H9 (cell line): ENCODE results near the gene AGO1. TPM values are rescaled to one million over a fixed set of nuclear protein-coding genes. Genes with fewer than 3 reads are reported as not detected.

Experiments
- DNase-seq: peaks from one replicate; pipeline ENCODE4 v3.0.0-alpha.2; 2017
- H2AFZ ChIP-seq: one replicate; pipeline ENCODE4 v1.6.1; 2013; ENCODE audit warnings: mild to moderate bottlenecking, low read length, control low read depth, moderate library complexity
- H2AK5ac ChIP-seq: 2 replicates; pipeline ENCODE4 v1.6.1; 2013; ENCODE audit warnings: low read length, control low read depth, mixed read lengths; ENCODE audit not compliant: insufficient read length
- H2BK120ac ChIP-seq: one replicate; pipeline ENCODE4 v1.6.1; 2013; ENCODE audit warnings: low read depth, mild to moderate bottlenecking, low read length, control low read depth, inconsistent platforms; ENCODE audit not compliant: poor library complexity, severe bottlenecking
- H2BK12ac ChIP-seq: 2 replicates; pipeline ENCODE4 v1.6.1; 2013; ENCODE audit warnings: low read length, control low read depth, mixed read lengths, low read depth; ENCODE audit not compliant: insufficient read length
- H2BK15ac ChIP-seq: 2 replicates; pipeline ENCODE4 v1.6.1; 2013; ENCODE audit warnings: low read depth, low read length, control low read depth
- H2BK20ac ChIP-seq: one replicate; pipeline ENCODE4 v1.6.1; 2013; ENCODE audit warnings: low read depth, mild to moderate bottlenecking, low read length, control low read depth, inconsistent platforms; ENCODE audit not compliant: poor library complexity, severe bottlenecking
- H2BK5ac ChIP-seq: 2 replicates; pipeline ENCODE4 v1.6.1; 2013; ENCODE audit warnings: low read length, control low read depth, mixed read lengths; ENCODE audit not compliant: insufficient read length
- H3K14ac ChIP-seq: 2 replicates; pipeline ENCODE4 v1.6.1; 2013; ENCODE audit warnings: low read length, control low read depth; ENCODE audit not compliant: insufficient read depth
- H3K18ac ChIP-seq: 2 replicates; pipeline ENCODE4 v1.6.1; 2013; ENCODE audit warnings: low read depth, mild to moderate bottlenecking, mixed read lengths, low read length, control low read depth; ENCODE audit not compliant: insufficient read length
- H3K23ac ChIP-seq: 2 replicates; pipeline ENCODE4 v1.6.1; 2013; ENCODE audit warnings: low read length, control low read depth, mixed read lengths, low read depth; ENCODE audit not compliant: insufficient read length
- H3K23me2 ChIP-seq: 2 replicates; pipeline ENCODE4 v1.6.1; 2013; ENCODE audit warnings: low read depth, mild to moderate bottlenecking, mixed read lengths, low read length, control low read depth; ENCODE audit not compliant: insufficient read length, poor library complexity, severe bottlenecking
- H3K27ac ChIP-seq: 2 replicates; pipeline ENCODE4 v1.5.1; 2013; ENCODE audit warnings: low read length, control low read depth, mixed read lengths, low read depth; ENCODE audit not compliant: insufficient read length
- H3K27me3 ChIP-seq: 2 replicates; pipeline ENCODE4 v1.6.1; 2013; ENCODE audit warnings: low read length, control low read depth, inconsistent platforms; ENCODE audit not compliant: insufficient read depth
- H3K4ac ChIP-seq: 2 replicates; pipeline ENCODE4 v1.6.1; 2013; ENCODE audit warnings: low read depth, mild to moderate bottlenecking, control low read depth, inconsistent platforms, low read length, moderate library complexity
- H3K4me1 ChIP-seq: 2 replicates; pipeline ENCODE4 v1.6.1; 2013; ENCODE audit warnings: low read length, control low read depth, inconsistent platforms; ENCODE audit not compliant: insufficient read depth
- H3K4me2 ChIP-seq: 2 replicates; pipeline ENCODE4 v1.6.1; 2013; ENCODE audit warnings: low read length, control low read depth, mixed read lengths; ENCODE audit not compliant: insufficient read length, insufficient read depth
- H3K56ac ChIP-seq: 2 replicates; pipeline ENCODE4 v1.6.1; 2013; ENCODE audit warnings: low read depth, mild to moderate bottlenecking, mixed read lengths, low read length, control low read depth; ENCODE audit not compliant: insufficient read length
- H3K79me1 ChIP-seq: 2 replicates; pipeline ENCODE4 v1.6.1; 2013; ENCODE audit warnings: low read depth, mild to moderate bottlenecking, moderate library complexity, low read length, control low read depth, inconsistent platforms; ENCODE audit not compliant: insufficient read depth, poor library complexity, severe bottlenecking
- H3K79me2 ChIP-seq: 2 replicates; pipeline ENCODE4 v1.6.1; 2013; ENCODE audit warnings: low read length, control low read depth, inconsistent platforms; ENCODE audit not compliant: insufficient read depth
- H3K9ac ChIP-seq: 2 replicates; pipeline ENCODE4 v1.6.1; 2013; ENCODE audit warnings: low read length, control low read depth, mixed read lengths; ENCODE audit not compliant: insufficient read length; ENCODE audit errors: extremely low read depth
- H3K9me3 ChIP-seq: one replicate; pipeline ENCODE4 v1.6.1; 2013; ENCODE audit warnings: low read depth, low read length, inconsistent platforms; ENCODE audit not compliant: control insufficient read depth
- H3T11ph ChIP-seq: one replicate; pipeline ENCODE4 v1.6.1; 2013; ENCODE audit warnings: mild to moderate bottlenecking, low read length, control low read depth, inconsistent platforms
- H4K20me1 ChIP-seq: one replicate; pipeline ENCODE4 v1.6.1; 2013; ENCODE audit not compliant: control insufficient read depth, insufficient read length, insufficient read depth
- H4K5ac ChIP-seq: 2 replicates; pipeline ENCODE4 v1.6.1; 2013; ENCODE audit warnings: low read depth, mild to moderate bottlenecking, mixed read lengths, low read length, control low read depth; ENCODE audit not compliant: insufficient read length
- H4K8ac ChIP-seq: replicated peaks from 2 replicates; pipeline ENCODE4 v1.6.1; 2013; ENCODE audit warnings: low read length, control low read depth, mixed read lengths, low read depth; ENCODE audit not compliant: insufficient read length
- H4K91ac ChIP-seq: 2 replicates; pipeline ENCODE4 v1.6.1; 2013; ENCODE audit warnings: low read depth, mild to moderate bottlenecking, moderate library complexity, mixed read lengths, low read length, control low read depth; ENCODE audit not compliant: insufficient read length
- H3K27ac Mint-ChIP-seq, 3 experiments: 2 replicates in 2 of 3; 3 replicates in 1 of 3; pipeline ENCODE4 v1.8.0; 2020 to 2021; ENCODE audit warnings: mixed read lengths in 3 of 3, mild to moderate bottlenecking in 1 of 3, moderate library complexity in 1 of 3
- H3K27me3 Mint-ChIP-seq: 2 replicates; pipeline ENCODE4 v1.8.0; 2021; ENCODE audit warnings: low read depth, mild to moderate bottlenecking, moderate library complexity, mixed read lengths
- H3K36me3 Mint-ChIP-seq, 3 experiments: 2 replicates in 2 of 3; 3 replicates in 1 of 3; pipeline ENCODE4 v1.8.0; 2020 to 2021; ENCODE audit warnings: low read depth in 3 of 3, mixed read lengths in 3 of 3; ENCODE audit not compliant: insufficient read depth in 1 of 3
- H3K4me1 Mint-ChIP-seq, 2 experiments: 2 replicates each; pipeline ENCODE4 v1.8.0; 2020; ENCODE audit warnings: mixed read lengths in 2 of 2
- H3K4me3 Mint-ChIP-seq, 2 experiments: 2 replicates in 1 of 2; 3 replicates in 1 of 2; pipeline ENCODE4 v1.8.0; 2020 to 2021; ENCODE audit warnings: mild to moderate bottlenecking in 2 of 2, mixed read lengths in 2 of 2, moderate library complexity in 1 of 2
- H3K9me3 Mint-ChIP-seq, 2 experiments: 2 replicates in 1 of 2; 3 replicates in 1 of 2; pipeline ENCODE4 v1.8.0; 2020; ENCODE audit warnings: mild to moderate bottlenecking in 2 of 2, mixed read lengths in 2 of 2, moderate library complexity in 1 of 2
- CTCF ChIP-seq: fragments of 200-600 bp; sonication (generic); conservative IDR thresholded peaks from 3 replicates; pipeline ENCODE4 v1.8.0; 2021; ENCODE audit warnings: antibody characterized with exemption, mild to moderate bottlenecking
- WGBS: extraction: QIAGEN DNeasy Blood & Tissue Kit; methylation state at CpG from one replicate; pipeline ENCODE4 v1.1.7; 2013; ENCODE audit warnings: missing lambda C conversion rate, low lambda C conversion rate, mixed read lengths; ENCODE audit not compliant: insufficient read length; ENCODE audit errors: extremely low coverage; 5-methylcytosine and 5-hydroxymethylcytosine counted together
- total RNA-seq: library from RNA; stranded (reverse); gene quantifications from 2 replicates; pipeline ENCODE4 v1.2.1, GENCODE V29; 2021

AGO1 gene
- total RNA-seq, 1 experiment from 2014 or later: 74.2 TPM

DNA sequence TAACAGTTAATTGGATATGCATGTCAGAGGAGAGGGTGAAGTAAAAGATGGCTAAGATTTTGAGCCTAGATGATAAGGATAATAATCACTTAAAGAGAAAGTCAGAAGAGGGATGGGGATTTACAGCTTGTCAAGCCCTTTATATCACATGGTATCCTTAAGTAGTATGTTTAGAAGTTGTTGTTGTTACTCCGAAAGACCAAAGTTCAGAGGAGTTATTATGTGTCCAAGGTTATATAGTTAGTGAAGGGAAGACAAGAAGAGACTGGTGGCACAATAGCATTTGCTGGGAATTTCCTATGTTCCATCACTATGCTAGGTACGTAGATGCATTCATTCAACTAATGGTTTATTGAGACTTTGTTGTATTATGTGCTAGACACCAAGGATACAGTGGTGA is 30.8 kb upstream of the AGO1 start:
- Histone ChIP-seq H4K5ac (no peak overlapping the region), H3K9me3 (no peaks in the 10 kb centered on the region), H3K27ac (no peak overlapping the region), H2AFZ (no peak overlapping the region), H3K56ac (no peak overlapping the region), H3K23ac (no peak overlapping the region), H3K9ac (no peak overlapping the region), H3K4me2 (no peak overlapping the region), H2BK5ac (no peak overlapping the region), H3K79me1 (no peaks in the 10 kb centered on the region), H3K79me2 (no peaks in the 10 kb centered on the region), H2AK5ac (no peak overlapping the region), H4K8ac (no peak overlapping the region), H3K23me2 (no peaks in the 10 kb centered on the region), H3K14ac (no peak overlapping the region), H3K4me1 (no peaks in the 10 kb centered on the region; the same call in 1 of the 2 replicates), H4K91ac (no peak overlapping the region), H3K27me3 (no peaks in the 10 kb centered on the region), H2BK12ac (no peak overlapping the region), H4K20me1 (no peaks in the 10 kb centered on the region), H3K4ac (no peak overlapping the region), H2BK120ac (no peak overlapping the region), H2BK20ac (no peak overlapping the region), H2BK15ac (no peak overlapping the region), H3K18ac (no peak overlapping the region), H3T11ph (no peak overlapping the region)
- H3K36me3 Mint-ChIP-seq: peaks cover 3 to 44% (median 31%) of the 10 kb centered on the region in 3 experiments; a peak in 5 of 7 replicates
- no peaks in the 10 kb centered on the region for H3K9me3 Mint-ChIP-seq
- H3K4me1 Mint-ChIP-seq: peaks cover 9 to 19% of the 10 kb centered on the region in 2 experiments
- H3K27ac Mint-ChIP-seq: no peak overlapping the region
- WGBS: no CpG with 5 or more reads among the region's 2 CpGs
- no peak for TF ChIP-seq CTCF
- DNase-seq: no peak
- no peaks in the 10 kb centered on the region for H3K27me3 Mint-ChIP-seq
- H3K4me3 Mint-ChIP-seq: no peak overlapping the region
